Common myeloid progenitor, CD34-positive (primary cell): ENCODE measurements around the gene TXN2.

Source experiments
- CTCF ChIA-PET: fragments of 350-600 bp; sonication (Branson Sonifier 250); formaldehyde crosslinking; loops from one replicate; lab custom pipeline; 2021; ENCODE audit warnings: antibody characterized with exemption; lab: Charles Lee
- POLR2A ChIA-PET: fragments of 350-600 bp; sonication (Branson Sonifier 250); formaldehyde crosslinking; loops from one replicate; lab custom pipeline; 2021; ENCODE audit warnings: antibody characterized with exemption; lab: Charles Lee
- DNase-seq, 3 donors: peaks; one replicate each; pipeline versions ENCODE4 v3.0.0 to v3.0.0-alpha.2; 2013
- H3K27ac ChIP-seq, 2 experiments: 1 replicate in 1 of 2; 2 replicates in 1 of 2; pipeline ENCODE4 v1.7.0; 2013; ENCODE audit warnings: inconsistent platforms in 2 of 2, low read length in 2 of 2, mild to moderate bottlenecking in 2 of 2, low read depth in 1 of 2, moderate library complexity in 1 of 2; ENCODE audit not compliant: severe bottlenecking in 2 of 2, insufficient read depth in 1 of 2, poor library complexity in 1 of 2
- H3K27me3 ChIP-seq, 5 experiments: replicated peaks in 2 of 5; 1 replicate in 3 of 5; 2 replicates in 2 of 5; pipeline versions ENCODE4 v1.6.1 to v1.7.0; 2013; ENCODE audit warnings: low read length in 4 of 5, mild to moderate bottlenecking in 2 of 5, moderate library complexity in 2 of 5, inconsistent platforms in 1 of 5; ENCODE audit not compliant: insufficient read depth in 5 of 5, control insufficient read depth in 4 of 5
- H3K36me3 ChIP-seq, 4 experiments: 1 replicate in 2 of 4; 2 replicates in 2 of 4; pipeline versions ENCODE4 v1.6.1 to v1.7.0; 2013; ENCODE audit warnings: low read length in 3 of 4, control low read depth in 1 of 4, mild to moderate bottlenecking in 1 of 4; ENCODE audit not compliant: control insufficient read depth in 4 of 4, insufficient read depth in 4 of 4
- H3K4me1 ChIP-seq, 4 experiments: 1 replicate in 3 of 4; 2 replicates in 1 of 4; pipeline versions ENCODE4 v1.6.1 to v1.7.1; 2013; ENCODE audit warnings: low read length in 3 of 4, mild to moderate bottlenecking in 3 of 4, control low read depth in 1 of 4, inconsistent platforms in 1 of 4, moderate library complexity in 1 of 4; ENCODE audit not compliant: control insufficient read depth in 4 of 4, insufficient read depth in 4 of 4; ENCODE audit errors: control extremely low read depth in 1 of 4
- H3K4me3 ChIP-seq, 7 experiments: 1 replicate in 4 of 7; 2 replicates in 3 of 7; pipeline versions ENCODE4 v1.5.1 to v1.7.0; 2013; ENCODE audit warnings: mild to moderate bottlenecking in 7 of 7, low read length in 6 of 7, moderate library complexity in 6 of 7, inconsistent platforms in 2 of 7, low read depth in 2 of 7, control low read depth in 1 of 7; ENCODE audit not compliant: insufficient read depth in 4 of 7, control insufficient read depth in 1 of 7; ENCODE audit errors: extremely low read depth in 1 of 7
- H3K9me3 ChIP-seq, 5 experiments: 1 replicate in 4 of 5; 2 replicates in 1 of 5; pipeline versions ENCODE4 v1.6.1 to v1.7.1; 2013; ENCODE audit warnings: low read length in 4 of 5, mild to moderate bottlenecking in 2 of 5, inconsistent platforms in 1 of 5, low read depth in 1 of 5, moderate library complexity in 1 of 5; ENCODE audit not compliant: control insufficient read depth in 4 of 5, insufficient read depth in 2 of 5; ENCODE audit errors: control extremely low read depth in 1 of 5
- whole genome bisulfite sequencing: methylation state at CpG from one replicate; pipeline ENCODE4 v1.1.5; 2013; ENCODE audit not compliant: insufficient coverage; 5-methylcytosine and 5-hydroxymethylcytosine counted together

Gene TXN2

DNA sequence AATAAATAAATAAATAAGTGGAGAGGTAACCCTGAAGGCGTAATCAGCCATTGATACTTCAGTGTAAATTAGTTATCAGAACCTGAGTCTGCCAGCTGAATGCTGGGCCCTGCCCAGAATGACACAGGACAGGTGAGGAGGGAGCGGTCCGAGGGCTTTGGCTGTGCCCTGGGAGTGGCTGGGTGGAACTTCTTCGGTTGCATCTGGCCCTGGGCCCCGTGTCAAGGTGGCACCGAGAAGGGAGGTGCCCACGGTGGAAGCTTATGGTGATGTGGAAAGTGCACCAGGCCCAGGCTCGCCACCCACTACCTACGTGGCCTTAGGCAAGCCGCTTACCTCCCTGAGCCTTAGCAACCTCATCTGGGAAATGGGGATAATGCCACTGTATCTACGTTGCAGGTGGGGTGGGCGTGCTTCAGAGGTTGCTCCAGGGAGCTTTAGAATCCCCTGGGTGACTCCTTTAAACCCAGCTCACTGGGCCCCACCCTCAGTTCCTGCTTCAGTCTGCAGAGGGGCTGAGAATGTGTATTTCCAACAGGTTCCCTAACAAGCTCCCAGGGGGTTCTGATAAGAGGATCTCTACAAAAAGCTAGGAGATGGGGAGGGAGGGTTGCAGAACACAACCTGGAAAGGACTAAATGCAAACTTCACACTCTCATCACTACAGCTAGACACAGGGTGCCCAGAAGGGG is 38.8 kb downstream of the TXN2 start:
- 95% methylated on average over 9 of the region's 12 CpGs for WGBS
- DNase-seq: no peak
- H3K27me3 ChIP-seq: no peaks in the 10 kb centered on the region
- H3K36me3 ChIP-seq: no peaks in the 10 kb centered on the region
- CTCF ChIA-PET: interaction anchor here (0.5 to 2.1 kb wide), 3 partner anchors 18 to 141 kb away, joined by 3 to 6 read pairs (median 4); no protein-coding TSS in a partner anchor
- no peak overlapping the region for H3K27ac ChIP-seq
- peaks cover 5 to 38% (median 9%) of the 10 kb centered on the region in 4 experiments for H3K4me1 ChIP-seq
- no peaks in the 10 kb centered on the region for H3K9me3 ChIP-seq
- no peak overlapping the region for H3K4me3 ChIP-seq
- POLR2A ChIA-PET: no interaction called here

GRCh38 chr22:36440429-36441002 is 40.9 kb downstream of the TXN2 start:
- no peaks in the 10 kb centered on the region for H3K9me3 ChIP-seq
- peaks cover 4 to 35% (median 10%) of the 10 kb centered on the region in 4 experiments for H3K4me1 ChIP-seq
- no peak for DNase-seq
- H3K4me3 ChIP-seq: no peak overlapping the region
- CTCF ChIA-PET: interaction anchor here (0.9 to 1.5 kb wide), 2 partner anchors 15 to 30 kb away, joined by 3 to 4 read pairs; no protein-coding TSS in a partner anchor
- no peak overlapping the region for H3K27ac ChIP-seq
- WGBS: 100% methylated on average over 5 of the region's 8 CpGs
- H3K27me3 ChIP-seq: no peaks in the 10 kb centered on the region
- no peaks in the 10 kb centered on the region for H3K36me3 ChIP-seq
- POLR2A ChIA-PET: no interaction called here

DNA sequence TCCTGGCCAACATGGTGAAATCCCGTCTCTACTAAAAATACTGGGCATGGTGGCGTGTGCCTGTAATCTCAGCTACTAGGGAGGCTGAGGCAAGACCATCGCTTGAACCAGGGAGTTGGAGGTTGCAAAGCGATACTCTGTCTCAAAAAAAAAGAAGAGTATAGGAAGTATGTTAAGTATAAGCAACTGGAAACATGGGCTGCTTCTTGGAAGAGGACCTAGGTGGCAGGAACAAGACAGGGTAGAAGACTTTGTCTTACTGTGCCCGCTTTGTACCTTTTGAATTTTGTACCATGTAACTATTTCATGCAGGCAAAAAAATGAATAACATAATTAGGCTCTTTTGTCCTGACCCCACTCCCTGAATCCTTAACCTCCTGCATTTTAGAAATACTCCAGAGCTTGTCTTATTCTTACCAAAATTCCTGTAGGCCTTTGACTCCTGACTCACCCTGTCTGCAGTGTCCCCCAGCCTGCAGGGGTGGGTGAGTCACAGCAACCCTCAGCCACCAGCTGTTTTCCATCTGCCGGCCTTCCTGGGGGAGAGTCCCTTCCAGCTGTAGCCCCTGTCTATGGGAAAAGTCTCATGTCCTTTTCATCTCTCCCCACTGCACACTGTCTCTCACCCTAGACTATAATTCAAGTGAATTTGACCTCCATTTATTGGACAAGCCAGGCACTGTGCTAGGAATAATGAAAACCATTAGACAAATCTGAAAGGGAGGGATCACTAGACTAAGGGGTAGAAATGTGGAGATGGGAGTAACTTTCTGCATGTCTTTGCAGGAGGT is 41.8 kb downstream of the TXN2 start:
- Histone ChIP-seq H3K4me3 (no peak overlapping the region), H3K27me3 (no peaks in the 10 kb centered on the region), H3K9me3 (no peaks in the 10 kb centered on the region), H3K27ac (no peak overlapping the region), H3K4me1 (peaks cover 3 to 30% (median 8%) of the 10 kb centered on the region in 4 experiments), H3K36me3 (no peaks in the 10 kb centered on the region)
- ChIA-PET CTCF (interaction anchor here (1.5 kb wide), 1 partner anchor 31 kb away, joined by 3 read pairs; no protein-coding TSS in a partner anchor), POLR2A (interaction anchor here (0.8 kb wide), 1 partner anchor 23 kb away, joined by 3 read pairs; no protein-coding TSS in a partner anchor)
- 95% methylated on average over 3 of the region's 6 CpGs for WGBS
- no peak for DNase-seq

DNA sequence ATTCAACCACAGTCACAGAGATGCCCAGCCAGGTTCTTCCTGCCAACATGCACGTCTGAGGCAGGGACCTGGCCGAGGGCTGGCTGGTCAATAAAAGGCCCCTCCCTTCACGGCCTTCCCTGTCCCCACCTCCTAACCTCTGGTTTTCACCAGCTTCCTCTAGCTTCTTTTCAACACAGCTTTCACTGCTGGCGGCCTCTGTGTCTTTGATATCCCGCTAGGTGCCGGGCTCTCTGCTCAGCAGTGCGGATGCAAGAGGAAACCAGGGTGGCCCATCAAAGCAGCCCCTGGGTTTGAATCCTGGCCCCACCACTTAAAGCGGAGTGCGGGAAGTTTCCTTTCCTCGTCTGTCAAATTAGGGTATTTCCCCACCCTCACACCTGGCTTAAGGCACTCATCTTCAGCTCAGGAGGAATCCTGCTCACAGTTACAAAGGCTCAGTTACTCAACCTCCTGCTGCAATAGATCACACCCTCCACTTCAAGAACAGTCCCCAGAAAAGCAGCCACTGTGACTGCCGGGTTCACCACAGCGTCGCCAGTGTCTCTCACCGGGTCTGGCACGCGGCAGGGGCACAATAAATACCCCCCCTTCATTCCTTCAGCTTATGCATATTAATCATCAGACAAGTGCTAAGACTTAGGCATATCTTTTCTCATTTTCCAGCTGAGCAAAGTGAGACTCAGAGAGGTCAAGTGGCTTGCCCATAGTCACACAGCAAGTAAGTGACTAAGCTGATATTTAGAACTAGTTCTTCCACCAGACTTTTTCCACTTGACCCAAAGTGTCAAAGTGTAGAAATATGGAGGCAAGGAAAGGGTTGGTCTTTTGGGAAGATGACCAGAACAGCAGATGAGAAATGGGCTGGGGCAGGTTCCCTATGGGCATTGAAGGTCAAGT is 45.7 kb downstream of the TXN2 start:
- ChIA-PET POLR2A (no interaction called here), CTCF (interaction anchor here (0.6 to 2.0 kb wide), 4 partner anchors 15 to 65 kb away, joined by 3 to 5 read pairs (median 4); no protein-coding TSS in a partner anchor)
- H3K27me3 ChIP-seq: no peaks in the 10 kb centered on the region
- no peak overlapping the region for H3K27ac ChIP-seq
- peak in 2 of 3 donors; percentile 63 to 73 for DNase-seq
- no peaks in the 10 kb centered on the region for H3K36me3 ChIP-seq
- H3K4me1 ChIP-seq: peaks cover 0 to 38% (median 17%) of the 10 kb centered on the region in 4 experiments
- no peak overlapping the region for H3K4me3 ChIP-seq
- 12% methylated on average over 10 of the region's 16 CpGs for WGBS
- no peaks in the 10 kb centered on the region for H3K9me3 ChIP-seq

- no peak for DNase-seq
- peaks cover 0 to 32% (median 17%) of the 10 kb centered on the region in 4 experiments for H3K4me1 ChIP-seq
- H3K9me3 ChIP-seq: no peaks in the 10 kb centered on the region
These were observed 47.9 kb downstream of the TXN2 start for GRCh38 chr22:36433318-36434231.

More at GRCh38 chr22:36433318-36434231, 47.9 kb downstream of the TXN2 start:
- CTCF ChIA-PET: interaction anchor here (1.3 to 1.6 kb wide), 2 partner anchors 11 to 35 kb away, joined by 3 to 6 read pairs; no protein-coding TSS in a partner anchor
- POLR2A ChIA-PET: no interaction called here
- 80% methylated on average over 10 of the region's 14 CpGs for WGBS
- no peaks in the 10 kb centered on the region for H3K27me3 ChIP-seq
- no peak overlapping the region for H3K27ac ChIP-seq
- H3K36me3 ChIP-seq: no peaks in the 10 kb centered on the region
- no peak overlapping the region for H3K4me3 ChIP-seq
